Pons (tissue), 1 donor: ENCODE measurements around the gene DOCK1.

ENCODE experiments used
- DNase-seq: peaks from one replicate; pipeline ENCODE4 v3.0.0-alpha.2; 2016; ENCODE audit warnings: low spot score

The DOCK1 gene

DNA sequence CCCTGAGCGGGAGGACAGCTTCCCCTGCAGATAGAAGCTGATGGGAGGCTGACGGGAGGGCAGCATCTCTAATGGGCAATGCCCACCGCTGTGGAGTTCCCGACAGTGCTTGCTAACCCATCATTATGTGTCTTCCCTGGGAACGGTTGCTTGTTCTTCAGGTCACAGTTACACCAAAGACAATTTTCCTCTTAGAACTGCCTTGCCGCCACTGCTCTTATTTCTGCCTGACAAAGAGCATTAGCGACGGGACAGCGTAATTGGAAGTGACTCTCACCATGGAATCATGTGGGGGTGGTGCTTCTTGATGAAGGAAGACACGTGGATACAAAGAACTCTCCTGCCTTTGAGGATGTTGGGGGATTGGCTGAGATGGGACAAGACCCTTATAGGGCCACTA is 562.6 kb downstream of the DOCK1 start:
- DNase-seq = no peak

DNA sequence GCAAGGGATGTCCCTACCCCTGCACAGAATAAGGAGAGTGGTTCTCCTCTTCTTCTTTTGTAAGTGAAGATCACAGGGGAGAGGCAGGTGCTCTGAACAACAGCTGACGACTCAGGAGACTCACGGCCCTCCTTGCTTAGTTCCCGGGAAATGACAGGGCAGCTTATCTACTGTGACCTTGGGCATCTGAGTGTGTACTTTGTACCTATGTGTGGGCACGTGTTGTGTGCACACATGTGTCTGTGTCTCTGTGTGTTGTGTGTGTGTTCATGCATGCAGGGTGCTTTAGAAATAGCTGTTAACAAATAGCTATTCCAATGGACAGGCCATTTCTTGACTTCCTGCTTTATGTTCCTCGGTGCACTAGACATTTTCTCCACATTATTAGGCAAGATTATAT is 563.4 kb downstream of the DOCK1 start:
- no peak for DNase-seq

DNA sequence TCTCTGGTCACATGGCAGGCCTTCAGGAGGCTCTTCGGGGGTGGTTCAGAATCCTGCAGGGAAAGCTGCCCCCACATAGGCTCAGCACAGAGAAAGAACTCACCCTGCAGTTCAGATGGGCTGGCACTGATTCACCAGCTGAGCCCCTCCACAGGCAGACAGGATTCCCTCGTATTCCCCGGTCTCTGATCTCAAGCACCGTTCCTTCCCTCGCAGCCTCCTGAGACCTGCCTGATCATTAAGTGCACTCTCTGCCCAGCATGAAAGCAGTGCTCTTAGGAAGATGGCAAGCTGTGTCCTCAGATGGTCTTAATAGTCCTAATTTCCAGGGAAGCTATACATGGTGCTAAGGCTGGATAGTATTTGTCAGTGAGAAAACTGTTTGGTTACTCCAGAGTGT is 565.7 kb downstream of the DOCK1 start:
- no peak for DNase-seq

DNA sequence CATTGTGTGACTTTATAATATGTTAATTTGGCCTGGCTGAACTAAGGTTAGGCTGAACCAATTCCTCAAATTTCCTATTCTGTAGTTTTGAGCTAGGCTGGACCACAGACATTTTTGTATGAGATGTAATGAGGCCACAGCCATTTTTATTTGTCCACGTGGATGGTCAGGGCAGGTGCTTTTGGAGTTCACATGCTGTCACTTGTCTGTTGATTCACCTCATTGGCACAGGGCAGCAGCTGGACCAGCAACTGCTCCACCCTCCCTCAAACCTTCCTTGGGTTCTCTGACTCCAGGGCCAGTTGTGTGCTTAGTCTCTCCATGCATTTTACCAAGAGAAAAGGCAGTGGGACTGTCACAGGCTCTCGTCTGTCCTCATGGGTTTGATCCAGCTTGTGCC is 567.7 kb downstream of the DOCK1 start:
- no peak for DNase-seq

DNA sequence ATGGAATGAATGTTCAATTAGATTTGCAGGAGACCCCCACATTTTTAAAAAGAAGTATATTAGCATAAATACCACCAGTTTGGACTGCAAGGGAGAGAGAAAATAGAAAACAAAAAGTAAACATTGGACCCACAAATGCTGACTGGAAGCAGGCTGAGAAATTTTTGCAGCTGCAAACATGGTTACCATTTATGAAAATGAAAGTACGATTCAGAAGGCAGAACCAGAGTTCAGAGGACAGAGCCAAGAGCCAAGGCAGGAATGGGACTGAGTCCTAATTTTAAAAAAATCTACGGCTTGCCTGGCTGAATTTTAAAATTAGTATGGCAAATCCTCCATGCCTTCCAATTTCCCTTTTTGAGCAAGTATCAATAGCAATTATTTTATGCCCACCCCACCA is 569.3 kb downstream of the DOCK1 start:
- DNase-seq = no peak

DNA sequence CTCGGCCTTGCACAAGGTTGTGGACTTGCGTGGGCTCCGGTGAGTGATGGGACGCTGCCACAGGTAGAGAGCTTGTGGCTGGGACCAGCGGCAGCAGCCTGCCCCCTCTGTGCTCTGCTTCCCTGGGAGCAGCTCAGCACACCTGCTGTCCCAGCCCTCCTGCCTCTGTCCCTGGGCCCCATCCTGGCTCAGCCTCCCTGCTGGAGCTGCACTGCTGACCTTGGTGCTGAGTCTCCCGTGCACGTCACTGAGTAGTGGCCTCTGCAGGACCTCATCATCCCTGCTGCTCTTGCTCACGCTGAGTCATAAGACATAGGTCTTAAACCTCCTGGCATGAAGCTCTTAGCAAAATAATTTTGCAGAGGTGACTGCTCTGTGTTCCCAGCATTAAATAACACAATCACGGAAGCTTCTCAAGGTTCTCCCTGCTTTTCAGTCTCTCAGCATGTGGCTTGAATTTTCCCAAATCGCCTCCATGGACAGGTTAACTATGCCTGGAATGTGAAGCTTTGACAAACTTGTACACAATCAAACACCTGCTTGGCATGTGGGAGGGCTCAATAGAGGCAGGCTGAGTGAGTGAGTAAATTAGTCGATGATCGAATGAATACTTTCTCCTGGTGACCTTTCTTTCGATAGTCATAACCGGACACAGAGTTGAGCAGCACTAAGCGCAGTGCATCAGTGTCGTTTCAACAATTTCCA is 580.1 kb downstream of the DOCK1 start:
- DNase-seq = no peak

DNA sequence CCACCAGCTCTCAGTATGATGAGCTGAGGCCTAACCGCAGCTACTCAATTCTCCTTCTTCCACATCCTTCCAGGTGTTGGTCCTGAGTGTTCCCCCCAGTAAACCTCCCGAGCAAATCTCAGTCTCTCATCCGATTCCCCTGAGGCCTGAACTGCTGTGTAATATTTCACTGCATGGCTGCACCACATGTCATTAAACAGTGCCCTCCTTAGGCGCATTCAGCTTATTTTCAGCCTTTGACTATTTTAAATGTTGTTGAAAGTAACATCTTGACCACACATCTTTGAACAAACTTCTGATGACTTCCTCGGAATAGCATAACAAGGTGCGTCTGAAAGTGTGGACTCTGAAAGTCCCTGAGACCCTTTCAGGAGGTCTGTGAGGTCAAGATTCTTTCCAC is 581.1 kb downstream of the DOCK1 start:
- no peak for DNase-seq

DNA sequence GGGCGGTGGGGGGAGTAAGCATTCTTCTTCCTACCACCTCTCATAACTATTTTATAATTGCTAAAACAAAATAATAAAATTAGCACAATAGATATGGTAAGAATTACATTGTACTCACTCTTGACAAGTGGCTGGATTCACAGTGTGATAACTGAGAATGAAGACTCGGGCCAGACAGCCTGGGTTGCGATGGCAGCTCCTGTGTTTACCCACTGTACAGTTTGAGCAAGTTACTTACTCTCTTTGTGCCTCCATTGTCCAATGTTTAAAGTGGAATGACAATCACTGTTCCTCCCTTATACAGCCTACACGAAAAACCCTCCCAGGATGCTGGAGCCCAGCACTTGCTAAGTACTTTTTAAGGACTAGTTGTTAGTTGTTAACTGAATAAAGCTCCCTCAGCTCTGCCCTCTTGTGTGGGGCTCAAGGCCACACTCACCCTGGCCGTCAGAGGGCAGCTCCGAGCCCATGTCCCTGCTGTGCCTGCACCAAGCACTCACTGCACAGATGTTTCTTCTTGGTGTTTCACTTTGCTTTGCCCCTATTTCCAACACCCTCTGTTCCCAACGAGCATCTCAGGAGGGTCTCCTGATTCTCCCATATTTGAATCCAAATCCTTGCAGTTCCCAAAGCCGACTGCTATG is 587.5 kb downstream of the DOCK1 start:
- no peak for DNase-seq

DNA sequence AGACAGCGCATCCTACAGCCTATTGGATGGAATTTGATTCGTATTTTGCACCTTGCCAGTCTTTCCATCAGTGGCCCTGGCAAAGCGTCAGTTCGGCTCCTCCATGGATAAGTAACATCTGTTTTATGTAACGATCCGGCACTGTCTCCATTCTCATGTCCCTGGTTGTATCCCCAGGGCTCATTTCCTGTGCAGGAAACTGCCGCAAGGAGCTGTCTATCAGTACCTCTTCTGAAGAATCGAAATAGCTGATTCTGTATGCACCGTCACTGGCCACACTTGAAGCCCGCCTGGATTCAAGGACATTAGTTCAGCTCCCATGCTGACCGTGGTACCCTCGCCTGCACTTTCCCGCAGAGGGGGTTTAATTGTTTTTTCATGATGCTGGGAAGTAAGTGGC is 590.8 kb downstream of the DOCK1 start:
- no peak for DNase-seq

DNA sequence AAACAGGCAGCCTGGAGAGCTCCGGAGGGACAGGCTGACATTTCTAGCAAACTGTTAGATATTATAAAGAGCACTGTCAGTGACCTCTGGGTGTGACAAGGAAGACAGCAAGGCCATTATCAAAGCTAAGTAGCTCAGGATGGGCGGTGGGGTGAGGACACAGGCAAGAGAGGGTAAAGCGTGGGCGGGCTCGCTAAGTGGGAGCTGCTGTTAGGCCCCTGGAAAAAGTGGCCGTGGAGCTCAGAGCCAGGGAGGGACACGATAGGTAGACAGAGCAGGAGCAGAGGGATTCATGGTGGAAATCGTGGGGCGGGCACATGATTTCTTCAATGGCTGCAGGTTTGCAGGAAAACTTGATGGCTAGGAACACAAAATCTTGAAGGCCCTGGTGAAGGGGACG is 592.5 kb downstream of the DOCK1 start:
- no peak for DNase-seq

DNA sequence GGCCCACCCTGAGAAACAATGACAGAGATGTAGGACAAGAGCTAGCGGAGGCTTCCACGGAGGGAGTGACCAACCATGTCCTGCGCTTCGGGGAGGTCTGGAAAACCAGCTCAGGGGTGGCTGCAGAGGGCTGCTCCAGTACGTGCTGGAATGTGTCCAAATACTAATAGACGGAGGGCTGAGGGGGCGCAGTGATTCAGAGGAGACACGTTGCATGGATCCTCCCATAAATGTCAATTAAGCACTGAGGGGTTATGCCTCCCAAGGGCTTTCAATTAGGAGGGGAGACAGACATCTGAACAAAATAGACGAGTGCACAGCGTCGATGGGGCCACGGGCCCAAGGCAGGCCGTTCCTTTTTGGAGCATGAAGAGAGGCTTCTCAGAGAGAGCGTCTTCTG is 592.9 kb downstream of the DOCK1 start:
- no peak for DNase-seq

DNA sequence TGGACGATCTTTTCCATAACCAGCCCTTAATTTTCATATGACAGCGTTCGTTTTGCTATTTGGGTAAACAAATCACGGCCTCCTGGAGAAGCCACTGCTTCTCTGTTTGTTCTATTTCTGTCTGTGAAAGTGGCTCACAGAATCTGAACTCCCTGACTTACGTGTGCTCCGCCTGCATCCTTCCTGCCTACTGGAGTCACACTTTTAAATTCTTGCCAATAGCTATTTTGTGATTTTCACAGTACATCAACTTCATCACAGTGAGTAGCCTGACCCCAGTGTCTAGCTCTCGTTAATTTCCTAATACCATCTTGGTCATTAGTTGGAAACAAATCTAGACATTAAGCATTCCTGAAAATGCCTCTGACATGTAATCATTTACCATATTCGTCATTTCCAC is 594.9 kb downstream of the DOCK1 start:
- DNase-seq = no peak
